Retinal pigment epithelial cell (primary cell): ENCODE measurements around the gene GATA2.

Source experiments
- DNase-seq: peaks from one replicate; pipeline ENCODE4 v3.0.0-alpha.2; 2010; ENCODE audit warnings: low read depth
- H3K4me3 ChIP-seq: 2 replicates; pipeline ENCODE4 v1.5.1; 2011; ENCODE audit warnings: mild to moderate bottlenecking, low read length, control low read depth, moderate library complexity
- CTCF ChIP-seq: conservative IDR thresholded peaks from 2 replicates; pipeline ENCODE4 v1.5.1; 2011; ENCODE audit warnings: low read depth, low read length, control low read depth, inconsistent platforms

The GATA2 gene

GRCh38 chr3:128496019-128496601 is 3.1 kb upstream of the GATA2 start:
- TF ChIP-seq CTCF = no peak
- no peak for DNase-seq
- no peak overlapping the region for H3K4me3 ChIP-seq

GRCh38 chr3:128495435-128495970 is 2.5 kb upstream of the GATA2 start:
- H3K4me3 ChIP-seq = no peak overlapping the region
- TF ChIP-seq CTCF = no peak
- DNase-seq = no peak

- TF ChIP-seq CTCF = no peak
- DNase-seq = no peak
- no peak overlapping the region for H3K4me3 ChIP-seq
Observed at GRCh38 chr3:128494367-128494650, 1.3 kb upstream of the GATA2 start.

GRCh38 chr3:128493570-128494366 is 767 bp upstream of the GATA2 start:
- no peak for TF ChIP-seq CTCF
- H3K4me3 ChIP-seq = peak overlapping the region; percentile 14
- DNase-seq = no peak

GRCh38 chr3:128491941-128492670 is 895 bp downstream of the GATA2 start:
- DNase-seq = no peak
- peak overlapping the region; percentile 78 for H3K4me3 ChIP-seq

GRCh38 chr3:128491691-128491940 is 1.4 kb downstream of the GATA2 start:
- H3K4me3 ChIP-seq = peak overlapping the region; percentile 78
- no peak for DNase-seq
- no peak for TF ChIP-seq CTCF

More at GRCh38 chr3:128491941-128492670, 895 bp downstream of the GATA2 start:
- no peak for TF ChIP-seq CTCF
